HCT116 (cell line): ENCODE data around the gene MRPL44. TPM values are rescaled to one million over a fixed set of nuclear protein-coding genes. Genes with fewer than 3 reads are reported as not detected.
A peak's percentile ranks its signal among the peaks of the same experiment; 100 is the strongest.

Source experiments
- ATAC-seq: fragments of 200-7000 bp; cut with Tn5 transposase; 2 replicates; pipeline ENCODE4 v1.9.1; 2020; ENCODE audit warnings: mild to moderate bottlenecking, moderate library complexity
- BruUV-seq: library from RNA; stranded (reverse); fragments of 400-500 nt; replicated peaks from 2 replicates; lab custom pipeline; 2021; lab: Mats Ljungman, UMichigan
- CTCF ChIA-PET: fragments of 300-600 bp; sonication (Branson Sonifier 250); formaldehyde crosslinking; loops from one replicate; lab custom pipeline; 2021; ENCODE audit warnings: antibody characterized with exemption; lab: Charles Lee
- POLR2A ChIA-PET: fragments of 300-600, 350-600 bp; sonication (Branson Sonifier 250); formaldehyde crosslinking; loops from one replicate; lab custom pipeline; 2021; ENCODE audit warnings: antibody characterized with exemption; lab: Charles Lee
- RAD21 ChIA-PET, 2 experiments: fragments of 300-600 bp; sonication (Branson Sonifier 250); formaldehyde crosslinking; loops; one replicate each; lab custom pipeline; 2023; ENCODE audit warnings: low total read pairs in 2 of 2; ENCODE audit not compliant: uncharacterized antibody in 2 of 2, unreplicated experiment in 2 of 2, low non-redundant PET in 1 of 2; lab: Charles Lee
- DNase-seq: peaks from one replicate; pipeline ENCODE4 v3.0.0-alpha.2; 2010; ENCODE audit warnings: low read depth, low spot score
- H2AFZ ChIP-seq: fragments of 200-600 bp; shearing (Covaris generic), sonication (generic); 2 replicates; pipeline ENCODE4 v1.6.1; 2017; ENCODE audit warnings: low read depth, mixed run types, mixed read lengths, antibody characterized with exemption, low read length; ENCODE audit not compliant: poor library complexity, severe bottlenecking
- H3K27ac ChIP-seq: 2 replicates; pipeline ENCODE4 v1.5.1; 2012; ENCODE audit warnings: low read depth, low read length
- H3K27me3 ChIP-seq: fragments of 200-600 bp; sonication (generic); 2 replicates; pipeline ENCODE4 v1.6.1; 2016; ENCODE audit warnings: mixed run types, low read length, mixed read lengths; ENCODE audit not compliant: insufficient read depth
- H3K36me3 ChIP-seq, 2 experiments: fragments of 200-500 bp in 1 of 2; fragments of 200-600 bp in 1 of 2; sonication (Bioruptor generic) in 1 of 2; sonication (generic) in 1 of 2; 2 replicates each; pipeline versions ENCODE4 v1.5.1 to v1.6.1; 2014 to 2016; ENCODE audit warnings: low read length in 2 of 2, inconsistent platforms in 1 of 2, mixed read lengths in 1 of 2, mixed run types in 1 of 2; ENCODE audit not compliant: insufficient read depth in 2 of 2, control insufficient read depth in 1 of 2
- H3K4me1 ChIP-seq, 2 experiments: fragments of 200-600 bp in 1 of 2; sonication (generic) in 1 of 2; 2 replicates each; pipeline versions ENCODE4 v1.5.1 to v1.6.1; 2012 to 2017; ENCODE audit warnings: low read length in 2 of 2, inconsistent platforms in 1 of 2, mild to moderate bottlenecking in 1 of 2, mixed read lengths in 1 of 2, mixed run types in 1 of 2, moderate library complexity in 1 of 2; ENCODE audit not compliant: insufficient read depth in 2 of 2, control insufficient read depth in 1 of 2
- H3K4me2 ChIP-seq: fragments of 200-600 bp; sonication (generic); 2 replicates; pipeline ENCODE4 v1.6.1; 2017; ENCODE audit warnings: mixed run types, low read length, mixed read lengths
- H3K4me3 ChIP-seq, 2 experiments: fragments of 200-600 bp in 1 of 2; sonication (generic) in 1 of 2; replicated peaks in 1 of 2; 2 replicates each; pipeline ENCODE4 v1.5.1; 2011 to 2016; ENCODE audit warnings: low read length in 2 of 2, control low read depth in 1 of 2, low read depth in 1 of 2, mild to moderate bottlenecking in 1 of 2, mixed read lengths in 1 of 2, mixed run types in 1 of 2
- H3K79me2 ChIP-seq: fragments of 200-600 bp; sonication (generic); 2 replicates; pipeline ENCODE4 v1.6.1; 2017; ENCODE audit warnings: mild to moderate bottlenecking, mixed run types, low read length, moderate library complexity, mixed read lengths; ENCODE audit not compliant: insufficient read depth
- H3K9ac ChIP-seq: fragments of 200-600 bp; sonication (generic); 2 replicates; pipeline ENCODE4 v1.6.1; 2016; ENCODE audit warnings: low read length, mixed read lengths
- H3K9me2 ChIP-seq: fragments of 200-600 bp; sonication (generic), shearing (Covaris generic); 2 replicates; pipeline ENCODE4 v1.6.1; 2017; ENCODE audit warnings: mixed run types, mild to moderate bottlenecking, moderate library complexity; ENCODE audit not compliant: insufficient read depth
- H3K9me3 ChIP-seq, 2 experiments: fragments of 200-500 bp in 1 of 2; fragments of 200-600 bp in 1 of 2; sonication (Bioruptor generic) in 1 of 2; sonication (generic) in 1 of 2; 2 replicates each; pipeline ENCODE4 v1.6.1; 2014 to 2017; ENCODE audit warnings: low read length in 2 of 2, mixed read lengths in 2 of 2, inconsistent platforms in 1 of 2, low read depth in 1 of 2, mild to moderate bottlenecking in 1 of 2, mixed run types in 1 of 2, moderate library complexity in 1 of 2; ENCODE audit not compliant: control insufficient read depth in 1 of 2, insufficient read depth in 1 of 2
- H4K20me1 ChIP-seq: fragments of 200-600 bp; sonication (generic), shearing (Covaris generic); 2 replicates; pipeline ENCODE4 v1.6.1; 2017; ENCODE audit warnings: mixed run types, mild to moderate bottlenecking, moderate library complexity; ENCODE audit not compliant: insufficient read depth
- CBX3 ChIP-seq: IDR thresholded peaks from 2 replicates; pipeline ENCODE4 v1.6.1; 2012; ENCODE audit warnings: low read depth
- CEBPB ChIP-seq: IDR thresholded peaks from 2 replicates; pipeline ENCODE4 v1.6.1; 2012; ENCODE audit warnings: low read depth
- FOSL1 ChIP-seq: IDR thresholded peaks from 2 replicates; pipeline ENCODE4 v1.6.1; 2012; ENCODE audit warnings: low read depth
- JUND ChIP-seq: IDR thresholded peaks from 2 replicates; pipeline ENCODE4 v1.6.1; 2012
- POLR2A ChIP-seq: IDR thresholded peaks from 2 replicates; pipeline ENCODE4 v1.7.0; 2011; ENCODE audit warnings: borderline replicate concordance; ENCODE audit not compliant: insufficient read depth, insufficient read length; ENCODE audit errors: extremely low read depth
- POLR2AphosphoS5 ChIP-seq: IDR thresholded peaks from 2 replicates; pipeline ENCODE4 v1.6.1; 2011; ENCODE audit warnings: mild to moderate bottlenecking, low read depth, low read length, moderate library complexity
- REST ChIP-seq: IDR thresholded peaks from 2 replicates; pipeline ENCODE4 v1.6.1; 2012; ENCODE audit warnings: low read depth
- SRF ChIP-seq: IDR thresholded peaks from 2 replicates; pipeline ENCODE4 v1.6.1; 2012; ENCODE audit warnings: low read depth
- YY1 ChIP-seq: IDR thresholded peaks from 2 replicates; pipeline ENCODE4 v1.6.1; 2011; ENCODE audit warnings: low read length, low read depth, moderate library complexity, mild to moderate bottlenecking; ENCODE audit not compliant: insufficient replicate concordance; ENCODE audit errors: extremely low read depth
- ZFX ChIP-seq: fragments of 450-650 bp; IDR thresholded peaks from 2 replicates; pipeline ENCODE4 v1.6.1; 2017
- ZNF274 ChIP-seq: fragments of 200-500 bp; sonication (Bioruptor generic); IDR thresholded peaks from 2 replicates; pipeline ENCODE4 v1.6.1; 2014; ENCODE audit warnings: mild to moderate bottlenecking, low read depth, low read length, inconsistent platforms
- intact Hi-C: fragments of 100-400 bp; cut with micrococcal nuclease; formaldehyde crosslinking; loops from 2 replicates; pipeline ENCODE4 v1.10.0; 2022
- total RNA-seq: library from RNA; stranded (reverse); gene quantifications from one replicate; pipeline ENCODE4 v1.2.1, GENCODE V29; 2021; ENCODE audit not compliant: unreplicated experiment
- TF ChIP-seq, protein P1 (sequence below): IDR thresholded peaks from 2 replicates; pipeline ENCODE4 v1.6.1; 2012
- TF ChIP-seq, protein P2 (sequence below): IDR thresholded peaks from 2 replicates; pipeline ENCODE4 v1.6.1; 2011; ENCODE audit warnings: mild to moderate bottlenecking, low read length, moderate library complexity; ENCODE audit not compliant: insufficient replicate concordance; ENCODE audit errors: extremely low read depth
- TF ChIP-seq, protein P3 (sequence below): IDR thresholded peaks from 2 replicates; pipeline ENCODE4 v1.6.1; 2012

Gene MRPL44
- total RNA-seq, 1 experiment from 2014 or later = 45.8 TPM

- no peaks in the 10 kb centered on the region for H3K4me1 ChIP-seq
- ChIA-PET CTCF (interaction anchor here (0.9 to 6.2 kb wide), 28 partner anchors 9 to 998 kb away, joined by 3 to 170 read pairs (median 5); partner anchors contain the start of gene SERPINE2), RAD21 (interaction anchor here (0.6 to 2.7 kb wide), 9 partner anchors 24 to 439 kb away, joined by 3 to 31 read pairs (median 5); no protein-coding TSS in a partner anchor), POLR2A (interaction anchor here (1.0 to 1.8 kb wide), 4 partner anchors 24 to 390 kb away, joined by 3 to 7 read pairs (median 4); no protein-coding TSS in a partner anchor)
- peaks cover 6% of the 10 kb centered on the region; the same call in 1 of the 2 replicates for H4K20me1 ChIP-seq
- peaks cover 7 to 12% of the 10 kb centered on the region in 2 experiments; a peak in 3 of 4 replicates for H3K36me3 ChIP-seq
- H3K4me3 ChIP-seq = no peak overlapping the region
- no peak overlapping the region for H3K27ac ChIP-seq
- peak; percentile 23; the same call in 1 of the 2 replicates for ATAC-seq
- H2AFZ ChIP-seq = no peak overlapping the region
- no peak overlapping the region for H3K9ac ChIP-seq
- H3K27me3 ChIP-seq = no peaks in the 10 kb centered on the region
- H3K9me2 ChIP-seq = no peaks in the 10 kb centered on the region
- intact Hi-C loops = loop anchor here (1.0 to 10.0 kb wide), 6 partner anchors 314 to 1035 kb away; no protein-coding TSS in a partner anchor
- BruUV-seq = no TSS peak
- no peak for DNase-seq
- H3K4me2 ChIP-seq = no peak overlapping the region
- peaks cover 8% of the 10 kb centered on the region for H3K79me2 ChIP-seq
- TF ChIP-seq CEBPB (no peak), YY1 (no peak), ZFX (no peak), CBX3 (no peak), FOSL1 (no peak), REST (no peak), POLR2AphosphoS5 (no peak), JUND (no peak), ZNF274 (no peak), SRF (no peak), POLR2A (no peak)
- TF ChIP-seq, protein P1, sequence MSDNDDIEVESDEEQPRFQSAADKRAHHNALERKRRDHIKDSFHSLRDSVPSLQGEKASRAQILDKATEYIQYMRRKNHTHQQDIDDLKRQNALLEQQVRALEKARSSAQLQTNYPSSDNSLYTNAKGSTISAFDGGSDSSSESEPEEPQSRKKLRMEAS = no peak
- TF ChIP-seq, protein P2, sequence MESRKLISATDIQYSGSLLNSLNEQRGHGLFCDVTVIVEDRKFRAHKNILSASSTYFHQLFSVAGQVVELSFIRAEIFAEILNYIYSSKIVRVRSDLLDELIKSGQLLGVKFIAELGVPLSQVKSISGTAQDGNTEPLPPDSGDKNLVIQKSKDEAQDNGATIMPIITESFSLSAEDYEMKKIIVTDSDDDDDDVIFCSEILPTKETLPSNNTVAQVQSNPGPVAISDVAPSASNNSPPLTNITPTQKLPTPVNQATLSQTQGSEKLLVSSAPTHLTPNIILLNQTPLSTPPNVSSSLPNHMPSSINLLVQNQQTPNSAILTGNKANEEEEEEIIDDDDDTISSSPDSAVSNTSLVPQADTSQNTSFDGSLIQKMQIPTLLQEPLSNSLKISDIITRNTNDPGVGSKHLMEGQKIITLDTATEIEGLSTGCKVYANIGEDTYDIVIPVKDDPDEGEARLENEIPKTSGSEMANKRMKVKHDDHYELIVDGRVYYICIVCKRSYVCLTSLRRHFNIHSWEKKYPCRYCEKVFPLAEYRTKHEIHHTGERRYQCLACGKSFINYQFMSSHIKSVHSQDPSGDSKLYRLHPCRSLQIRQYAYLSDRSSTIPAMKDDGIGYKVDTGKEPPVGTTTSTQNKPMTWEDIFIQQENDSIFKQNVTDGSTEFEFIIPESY = no peak
- TF ChIP-seq, protein P3, sequence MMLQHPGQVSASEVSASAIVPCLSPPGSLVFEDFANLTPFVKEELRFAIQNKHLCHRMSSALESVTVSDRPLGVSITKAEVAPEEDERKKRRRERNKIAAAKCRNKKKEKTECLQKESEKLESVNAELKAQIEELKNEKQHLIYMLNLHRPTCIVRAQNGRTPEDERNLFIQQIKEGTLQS = no peak
- TF ChIP-seq, all 23 proteins: peak for 0
- H3K9me3 ChIP-seq = no peaks in the 10 kb centered on the region
Measured at GRCh38 chr2:223969856-223970255, 12.6 kb downstream of the MRPL44 start.
